CD4-positive, alpha-beta T cell treated with Interleukin-17A for 1 hour (primary cell): Measurements from ENCODE around the gene PLEKHG4.

ENCODE experiments used
- DNase-seq: peaks from one replicate; pipeline ENCODE4 v3.0.0-alpha.2; 2020

The PLEKHG4 gene

DNA sequence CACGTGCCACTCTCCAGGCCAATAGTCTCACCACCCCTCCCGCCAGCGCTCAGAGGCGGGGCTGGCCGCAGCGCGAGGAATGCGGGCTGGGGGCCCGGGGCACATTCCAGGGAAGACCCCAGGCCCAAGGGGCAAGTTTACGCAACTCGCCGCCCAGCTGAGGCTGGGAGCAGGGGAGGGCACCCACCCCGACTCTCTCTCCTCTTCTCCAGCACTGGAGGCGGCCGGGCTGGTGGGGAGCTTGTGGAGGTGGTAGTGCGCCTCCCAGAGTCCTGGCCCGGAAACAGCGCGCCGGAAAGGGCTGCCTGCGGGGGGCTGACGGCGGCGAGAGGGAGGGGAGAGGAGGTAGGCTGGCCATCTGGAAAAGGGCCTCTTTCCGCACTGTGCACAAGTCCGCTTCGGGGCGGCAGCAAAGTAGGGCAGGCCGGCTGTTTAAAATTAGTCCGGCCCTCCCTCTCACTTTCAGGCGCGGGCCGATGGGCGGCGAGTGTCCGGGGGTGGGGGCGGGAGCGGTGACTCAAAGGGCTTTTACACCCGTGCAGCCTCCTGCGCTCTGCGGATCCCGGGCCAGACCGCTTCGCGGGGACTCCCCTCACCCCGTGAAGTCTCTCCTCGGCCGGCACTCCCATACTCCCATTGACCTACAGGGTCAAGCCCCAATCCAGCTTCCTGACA lies 33.1 kb upstream of the PLEKHG4 start:
- DNase-seq: peak; percentile 60

DNA sequence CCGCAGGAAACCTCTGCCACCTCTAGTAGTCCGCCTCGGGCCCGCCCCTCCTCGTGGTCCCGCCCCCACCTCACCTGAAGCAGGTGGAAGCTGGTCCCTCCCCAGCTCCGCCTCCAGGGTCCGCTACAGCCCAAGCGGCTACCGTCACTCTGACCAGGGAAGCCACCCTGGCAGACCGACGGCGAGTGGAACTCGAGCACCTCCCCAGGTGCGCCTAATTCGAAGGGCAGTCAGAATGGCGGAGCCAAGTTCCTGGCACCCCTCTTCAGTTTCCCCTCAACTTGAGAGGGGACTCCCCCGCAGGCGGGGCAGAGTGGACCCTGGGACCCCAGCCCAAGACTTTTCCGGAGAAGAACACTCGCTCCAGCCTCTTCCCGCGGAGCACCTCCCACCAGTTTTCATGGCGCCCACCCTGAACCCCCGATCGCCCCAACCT lies 32.6 kb upstream of the PLEKHG4 start:
- no peak for DNase-seq

GRCh38 chr16:67247192-67248072 lies 31.9 kb upstream of the PLEKHG4 start, which contains the start of gene FHOD1:
Gene FHOD1, minus strand, starts transcription at chr16:67247481. Its CDS starts 71 bp downstream, at chr16:67247410.
- peak; percentile 96 for DNase-seq

- DNase-seq: no peak
Observed at GRCh38 chr16:67248073-67248400, 31.3 kb upstream of the PLEKHG4 start.

DNA sequence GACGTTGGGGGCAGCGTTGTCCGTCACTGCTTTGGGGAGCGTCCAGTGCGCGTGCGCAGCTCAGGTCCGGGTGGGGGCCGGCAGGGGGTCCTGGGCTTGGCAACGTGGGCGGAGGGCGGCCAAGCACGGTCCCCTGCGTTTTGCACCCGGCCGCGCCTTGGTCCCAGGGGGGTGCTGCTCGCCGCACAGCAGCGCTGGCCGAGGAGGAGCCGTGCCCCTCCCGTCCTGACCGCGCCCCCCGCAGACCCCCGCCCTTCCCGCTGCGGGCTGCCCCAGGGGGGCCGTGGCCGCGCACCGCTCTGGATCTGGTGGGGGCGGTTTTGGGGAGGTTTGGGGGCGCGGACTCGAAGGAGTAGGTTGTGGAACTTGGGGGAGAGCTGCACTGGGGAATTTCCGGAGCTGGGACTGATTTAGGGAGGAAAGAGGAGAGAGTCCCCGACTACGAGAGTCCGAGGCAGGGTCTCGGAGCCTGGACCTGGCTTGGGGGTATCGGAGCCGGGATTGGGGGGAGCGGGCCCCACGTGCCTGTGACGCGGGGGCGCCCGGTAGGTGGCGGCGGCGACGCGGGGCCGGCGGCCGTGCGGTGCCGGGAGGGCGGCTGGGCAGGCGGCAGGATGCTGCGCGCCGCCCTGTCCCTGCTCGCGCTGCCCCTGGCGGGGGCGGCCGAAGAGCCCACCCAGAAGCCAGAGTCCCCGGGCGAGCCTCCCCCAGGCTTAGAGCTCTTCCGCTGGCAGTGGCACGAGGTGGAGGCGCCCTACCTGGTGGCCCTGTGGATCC lies 30.7 kb upstream of the PLEKHG4 start, which contains the start of gene SLC9A5:
Gene SLC9A5, plus strand, starts transcription at position 579 of the 777 bp plus-strand sequence. Its CDS starts 36 bp downstream, at position 615.
- no peak for DNase-seq

DNA sequence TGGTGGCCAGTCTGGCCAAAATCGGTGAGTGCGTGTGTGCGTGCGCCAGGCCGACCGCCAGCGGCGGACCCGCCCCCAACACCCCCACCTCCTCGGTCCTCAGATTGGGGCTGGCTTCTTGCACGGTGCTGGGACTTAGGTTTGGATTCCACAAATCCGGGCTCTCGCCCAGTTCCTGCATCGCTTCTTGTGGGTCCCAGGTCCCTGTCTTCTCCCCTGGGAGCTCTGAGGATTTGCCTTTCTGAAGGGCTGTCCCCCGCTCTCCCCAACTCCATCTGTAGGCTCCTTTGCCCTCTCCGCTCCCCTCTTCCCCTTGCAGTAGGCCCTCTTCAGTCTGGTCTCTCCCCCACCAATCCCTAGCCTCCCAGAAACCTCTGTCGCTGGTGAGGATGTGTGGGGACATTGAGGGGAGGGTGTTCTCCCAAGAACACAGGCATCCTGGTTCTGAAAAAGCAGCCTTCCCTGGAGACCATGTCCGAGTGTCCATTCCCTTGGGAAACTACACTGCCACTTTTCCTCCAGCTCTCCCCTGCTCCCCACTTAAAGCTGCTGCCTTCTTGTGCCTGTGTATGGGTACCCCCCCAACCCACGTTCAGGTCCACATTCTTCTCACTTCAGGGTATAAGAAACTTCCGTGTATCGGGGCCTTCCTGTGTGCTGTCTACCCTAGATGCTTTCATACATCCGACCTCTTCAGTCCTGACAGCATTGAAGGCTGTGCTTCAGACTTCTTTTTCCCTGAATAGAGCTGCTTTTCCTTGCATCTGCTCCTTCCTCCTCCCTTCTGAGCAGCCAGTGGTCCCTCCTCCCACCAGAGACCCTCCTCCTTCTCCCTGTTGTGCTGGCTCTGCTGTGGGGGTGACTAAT lies 29.9 kb upstream of the PLEKHG4 start:
- DNase-seq: no peak

DNA sequence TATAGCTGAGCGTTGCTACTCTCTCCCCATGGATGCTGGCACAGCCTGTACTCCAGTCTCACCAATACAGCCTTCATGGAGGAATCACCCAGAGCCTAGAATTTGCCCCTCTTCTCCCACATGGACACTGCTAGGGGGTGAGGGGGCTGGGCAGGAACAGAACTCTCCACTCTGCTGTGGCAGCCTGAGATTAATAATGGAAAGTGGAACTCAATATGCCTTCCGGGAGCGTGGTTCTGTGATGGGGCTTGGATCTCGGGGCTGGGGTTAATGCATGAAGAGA lies 29.3 kb upstream of the PLEKHG4 start:
- DNase-seq: no peak

DNA sequence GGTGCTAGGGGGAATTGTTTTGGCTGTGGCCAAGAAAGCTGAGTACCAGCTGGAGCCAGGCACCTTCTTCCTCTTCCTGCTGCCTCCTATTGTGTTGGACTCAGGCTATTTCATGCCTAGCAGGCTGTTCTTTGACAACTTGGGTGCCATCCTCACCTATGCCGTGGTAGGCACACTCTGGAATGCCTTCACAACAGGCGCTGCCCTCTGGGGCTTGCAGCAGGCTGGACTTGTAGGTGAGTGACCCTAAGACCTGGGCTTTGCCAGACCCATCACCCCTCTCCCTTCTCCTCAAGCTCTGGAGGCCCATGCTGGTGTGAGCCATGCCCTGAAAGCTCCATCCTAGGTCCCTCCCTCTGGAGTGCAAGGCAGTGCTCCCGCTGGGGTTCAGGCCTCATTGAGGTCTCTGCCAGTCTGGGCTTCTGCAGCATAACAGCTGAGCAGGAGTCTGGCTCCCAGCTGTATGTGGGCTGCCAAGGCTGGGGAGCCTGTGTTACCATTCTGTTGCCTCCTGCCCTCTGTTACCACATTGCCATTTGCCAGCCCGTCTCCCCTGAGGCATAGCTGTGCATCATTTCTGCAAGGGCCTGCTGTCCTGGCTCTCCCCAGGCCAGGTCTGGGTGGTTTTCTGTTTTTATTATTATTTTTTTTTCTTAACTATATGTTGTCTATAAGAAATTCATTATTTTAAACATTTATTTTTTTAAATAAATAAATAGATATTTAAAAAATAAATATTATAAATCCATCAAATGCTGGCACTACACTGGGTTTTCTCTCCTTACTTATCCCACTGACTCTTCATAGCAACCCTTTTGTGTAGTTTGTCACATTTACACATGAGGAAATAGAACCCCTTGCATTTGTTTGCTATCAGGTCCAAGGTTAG lies 26.5 kb upstream of the PLEKHG4 start:
- DNase-seq: no peak

DNA sequence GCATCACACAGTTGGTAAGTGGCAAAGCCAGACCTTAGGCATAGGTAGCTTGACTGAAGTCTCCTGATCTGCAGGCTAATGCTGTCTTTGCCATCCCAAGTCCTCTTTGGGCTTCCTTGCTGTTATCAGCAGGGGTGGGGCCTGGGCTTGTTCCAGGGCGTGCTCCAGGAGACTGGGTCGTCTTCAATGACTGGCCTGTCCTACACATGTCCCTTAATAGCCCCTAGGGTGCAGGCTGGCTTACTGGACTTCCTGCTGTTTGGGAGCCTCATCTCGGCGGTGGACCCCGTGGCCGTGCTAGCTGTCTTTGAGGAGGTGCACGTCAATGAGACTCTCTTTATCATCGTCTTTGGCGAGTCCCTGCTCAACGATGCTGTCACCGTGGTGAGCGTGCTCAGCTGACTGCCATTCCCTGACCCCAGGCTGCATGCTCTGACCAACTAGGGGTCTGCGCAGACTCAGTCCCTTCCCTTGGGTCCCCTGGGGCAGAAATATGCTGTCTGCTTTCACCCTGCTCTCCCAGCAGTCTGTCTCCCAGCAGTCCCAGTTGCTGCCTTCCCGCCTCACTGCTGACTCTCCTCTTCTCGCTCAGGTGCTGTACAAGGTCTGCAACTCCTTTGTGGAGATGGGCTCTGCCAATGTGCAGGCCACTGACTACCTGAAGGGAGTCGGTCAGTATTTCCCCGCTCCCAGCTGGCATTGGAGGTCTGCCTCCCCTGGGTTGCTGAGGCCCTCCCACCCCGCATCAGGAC lies 24.4 kb upstream of the PLEKHG4 start:
- no peak for DNase-seq

DNA sequence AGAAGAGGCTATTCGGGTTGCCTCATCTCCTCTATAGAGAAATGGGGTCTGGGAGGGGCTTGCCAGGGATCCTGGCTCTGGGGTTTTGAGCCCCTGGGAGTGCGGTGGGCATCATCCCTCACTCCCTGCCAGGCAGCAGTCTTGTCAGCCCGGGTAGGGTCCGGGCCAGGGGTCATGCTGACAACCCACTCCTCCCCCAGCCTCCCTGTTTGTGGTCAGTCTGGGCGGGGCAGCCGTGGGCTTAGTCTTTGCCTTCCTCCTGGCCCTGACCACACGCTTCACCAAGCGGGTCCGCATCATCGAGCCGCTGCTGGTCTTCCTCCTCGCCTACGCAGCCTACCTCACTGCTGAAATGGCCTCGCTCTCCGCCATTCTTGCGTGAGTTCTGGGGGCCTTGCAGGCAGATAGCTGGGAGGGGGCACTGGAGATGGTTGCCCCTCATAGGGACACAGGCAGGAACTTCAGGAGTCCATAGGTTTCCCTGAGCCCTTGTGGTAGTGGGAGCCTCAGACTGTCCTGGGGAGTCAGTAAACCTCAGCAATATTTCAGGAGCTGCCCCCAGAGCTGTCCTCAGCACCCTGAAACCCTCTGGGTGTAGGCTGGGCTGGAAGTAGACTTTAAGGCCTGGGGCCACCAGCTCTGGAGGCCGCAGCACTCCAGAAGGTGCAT lies 23.6 kb upstream of the PLEKHG4 start:
- DNase-seq: no peak

GRCh38 chr16:67256701-67257230 lies 22.6 kb upstream of the PLEKHG4 start:
- no peak for DNase-seq

DNA sequence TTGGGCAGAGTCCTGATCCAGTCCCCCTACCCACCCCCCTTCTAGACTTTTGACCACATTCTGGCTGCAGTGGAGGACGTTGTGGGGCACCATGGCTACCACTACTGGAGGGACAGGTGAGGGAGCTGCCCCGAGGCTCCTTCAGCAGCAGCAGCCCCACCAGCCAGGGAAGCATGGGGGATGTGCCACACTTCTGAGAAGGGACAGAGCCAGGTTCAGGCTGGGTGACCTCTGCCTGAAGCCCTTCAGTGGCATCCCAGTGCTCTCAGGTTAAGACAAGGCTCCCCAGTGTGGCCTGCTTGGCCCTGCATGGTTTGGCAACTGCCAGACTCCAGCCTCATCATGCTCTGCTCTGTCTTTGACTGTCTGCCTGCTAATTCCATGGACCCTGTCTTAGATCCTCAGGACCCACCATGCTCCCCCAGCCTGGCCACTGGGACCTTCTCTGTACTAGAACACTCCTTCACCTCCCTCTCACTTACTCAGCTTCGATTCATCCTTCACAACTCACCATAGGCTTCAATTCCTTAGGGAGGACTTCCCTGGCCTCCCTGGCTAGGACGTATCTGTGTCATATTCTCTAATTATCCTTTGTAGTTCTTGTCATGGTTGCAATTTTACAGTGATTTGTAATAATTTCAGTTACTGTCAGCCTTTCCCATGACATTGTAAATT lies 21.7 kb upstream of the PLEKHG4 start:
- no peak for DNase-seq

DNA sequence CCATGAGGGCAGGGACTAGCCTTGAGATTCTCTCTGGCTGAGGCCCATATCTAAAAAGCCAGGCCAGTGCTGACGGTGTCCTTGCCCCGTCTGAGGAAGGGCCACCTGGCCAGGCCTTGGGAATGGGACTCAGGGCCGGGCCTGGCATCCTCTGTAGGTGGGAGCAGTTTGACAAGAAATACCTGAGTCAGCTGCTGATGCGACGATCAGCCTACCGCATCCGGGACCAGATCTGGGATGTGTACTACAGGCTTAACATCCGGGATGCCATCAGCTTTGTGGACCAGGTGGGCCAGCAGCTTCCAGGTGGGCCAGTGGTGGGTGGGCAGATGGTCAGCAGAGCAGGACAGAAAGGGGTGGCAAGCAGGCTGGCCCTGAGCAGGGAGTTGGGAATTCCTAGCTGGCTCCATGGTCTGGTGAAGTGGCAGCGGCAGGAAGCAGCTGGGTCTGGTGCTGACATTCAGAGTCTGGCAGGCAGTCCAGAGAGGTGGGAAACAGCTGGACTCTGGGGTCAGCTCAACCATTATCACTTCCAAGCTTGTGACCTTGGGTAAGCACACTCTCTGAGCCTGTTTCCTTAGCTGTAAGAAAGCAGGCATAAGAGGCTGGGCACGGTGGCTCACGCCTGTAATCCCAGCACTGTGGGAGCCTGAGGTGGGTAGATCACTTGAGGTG lies 21.0 kb upstream of the PLEKHG4 start:
- no peak for DNase-seq

DNA sequence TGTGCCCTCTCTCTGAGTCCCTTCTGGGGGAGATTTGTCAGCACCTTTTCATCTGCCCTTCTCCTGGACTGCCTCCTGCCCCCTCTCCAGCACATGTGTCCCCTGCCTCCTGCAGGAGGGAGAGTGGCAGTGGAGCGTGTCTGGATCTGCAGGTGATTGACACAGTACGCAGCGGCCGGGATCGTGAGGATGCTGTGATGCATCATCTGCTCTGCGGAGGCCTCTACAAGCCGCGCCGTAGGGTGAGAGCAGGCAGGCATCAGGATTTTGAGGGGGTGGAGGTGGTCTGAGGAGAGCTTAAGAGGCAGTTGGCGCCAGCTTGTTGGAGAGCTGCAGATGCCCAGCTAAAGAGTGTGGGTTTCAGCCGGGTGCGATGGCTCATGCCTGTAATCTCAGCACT lies 19.6 kb upstream of the PLEKHG4 start:
- no peak for DNase-seq

GRCh38 chr16:67260426-67261063 lies 18.8 kb upstream of the PLEKHG4 start:
- DNase-seq: peak; percentile 42

DNA sequence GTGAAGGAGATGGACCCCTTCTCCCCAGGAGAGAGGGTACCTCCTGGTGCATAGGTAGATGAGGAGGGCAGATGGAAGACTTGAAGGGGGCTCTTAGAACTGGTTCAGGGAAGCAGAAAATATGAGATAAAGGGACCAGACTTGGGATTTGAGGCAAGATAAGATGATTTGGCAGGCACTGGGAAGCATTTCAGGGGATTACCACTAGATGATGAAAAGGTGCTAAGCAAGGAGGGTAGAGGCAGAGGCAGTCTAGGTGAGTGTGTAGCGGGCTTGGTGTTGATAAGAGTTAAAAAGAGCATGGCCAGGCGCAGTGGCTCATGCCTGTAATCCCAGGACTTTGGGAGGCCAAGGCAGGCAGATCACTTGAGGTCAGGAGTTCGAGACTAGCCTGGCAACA lies 16.1 kb upstream of the PLEKHG4 start:
- no peak for DNase-seq

DNA sequence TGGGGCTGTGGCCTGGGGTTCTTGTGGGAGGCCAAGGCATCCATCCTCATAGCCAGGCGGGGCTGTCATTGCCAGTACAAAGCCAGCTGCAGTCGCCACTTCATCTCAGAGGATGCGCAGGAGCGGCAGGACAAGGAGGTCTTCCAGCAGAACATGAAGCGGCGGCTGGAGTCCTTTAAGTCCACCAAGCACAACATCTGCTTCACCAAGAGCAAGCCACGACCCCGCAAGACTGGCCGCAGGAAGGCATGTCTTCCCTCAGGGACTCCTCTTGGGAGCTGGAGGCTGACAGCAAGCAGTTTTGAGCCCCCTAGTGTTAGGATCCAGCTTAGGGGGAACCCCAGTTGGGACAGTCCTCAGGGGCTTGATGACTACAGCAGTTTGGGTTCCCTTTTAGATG lies 15.1 kb upstream of the PLEKHG4 start:
- no peak for DNase-seq

- no peak for DNase-seq
Observed at GRCh38 chr16:67264866-67265265, 14.5 kb upstream of the PLEKHG4 start.
